H9 (cell line): Measurements from ENCODE around the gene MEGF8. TPM values are rescaled to one million over a fixed set of nuclear protein-coding genes. Genes with fewer than 3 reads are reported as not detected.
A peak's percentile ranks its signal among the peaks of the same experiment; 100 is the strongest.

Experiments used
- DNase-seq: peaks from one replicate; pipeline ENCODE4 v3.0.0-alpha.2; 2017
- H2AFZ ChIP-seq: one replicate; pipeline ENCODE4 v1.6.1; 2013; ENCODE audit warnings: mild to moderate bottlenecking, low read length, control low read depth, moderate library complexity
- H2AK5ac ChIP-seq: 2 replicates; pipeline ENCODE4 v1.6.1; 2013; ENCODE audit warnings: low read length, control low read depth, mixed read lengths; ENCODE audit not compliant: insufficient read length
- H2BK120ac ChIP-seq: one replicate; pipeline ENCODE4 v1.6.1; 2013; ENCODE audit warnings: low read depth, mild to moderate bottlenecking, low read length, control low read depth, inconsistent platforms; ENCODE audit not compliant: poor library complexity, severe bottlenecking
- H2BK12ac ChIP-seq: 2 replicates; pipeline ENCODE4 v1.6.1; 2013; ENCODE audit warnings: low read length, control low read depth, mixed read lengths, low read depth; ENCODE audit not compliant: insufficient read length
- H2BK15ac ChIP-seq: 2 replicates; pipeline ENCODE4 v1.6.1; 2013; ENCODE audit warnings: low read depth, low read length, control low read depth
- H2BK20ac ChIP-seq: one replicate; pipeline ENCODE4 v1.6.1; 2013; ENCODE audit warnings: low read depth, mild to moderate bottlenecking, low read length, control low read depth, inconsistent platforms; ENCODE audit not compliant: poor library complexity, severe bottlenecking
- H2BK5ac ChIP-seq: 2 replicates; pipeline ENCODE4 v1.6.1; 2013; ENCODE audit warnings: low read length, control low read depth, mixed read lengths; ENCODE audit not compliant: insufficient read length
- H3K14ac ChIP-seq: 2 replicates; pipeline ENCODE4 v1.6.1; 2013; ENCODE audit warnings: low read length, control low read depth; ENCODE audit not compliant: insufficient read depth
- H3K18ac ChIP-seq: 2 replicates; pipeline ENCODE4 v1.6.1; 2013; ENCODE audit warnings: low read depth, mild to moderate bottlenecking, mixed read lengths, low read length, control low read depth; ENCODE audit not compliant: insufficient read length
- H3K23ac ChIP-seq: 2 replicates; pipeline ENCODE4 v1.6.1; 2013; ENCODE audit warnings: low read length, control low read depth, mixed read lengths, low read depth; ENCODE audit not compliant: insufficient read length
- H3K23me2 ChIP-seq: 2 replicates; pipeline ENCODE4 v1.6.1; 2013; ENCODE audit warnings: low read depth, mild to moderate bottlenecking, mixed read lengths, low read length, control low read depth; ENCODE audit not compliant: insufficient read length, poor library complexity, severe bottlenecking
- H3K27ac ChIP-seq: 2 replicates; pipeline ENCODE4 v1.5.1; 2013; ENCODE audit warnings: low read length, control low read depth, mixed read lengths, low read depth; ENCODE audit not compliant: insufficient read length
- H3K27me3 ChIP-seq: 2 replicates; pipeline ENCODE4 v1.6.1; 2013; ENCODE audit warnings: low read length, control low read depth, inconsistent platforms; ENCODE audit not compliant: insufficient read depth
- H3K4ac ChIP-seq: 2 replicates; pipeline ENCODE4 v1.6.1; 2013; ENCODE audit warnings: low read depth, mild to moderate bottlenecking, control low read depth, inconsistent platforms, low read length, moderate library complexity
- H3K4me1 ChIP-seq: 2 replicates; pipeline ENCODE4 v1.6.1; 2013; ENCODE audit warnings: low read length, control low read depth, inconsistent platforms; ENCODE audit not compliant: insufficient read depth
- H3K4me2 ChIP-seq: 2 replicates; pipeline ENCODE4 v1.6.1; 2013; ENCODE audit warnings: low read length, control low read depth, mixed read lengths; ENCODE audit not compliant: insufficient read length, insufficient read depth
- H3K56ac ChIP-seq: 2 replicates; pipeline ENCODE4 v1.6.1; 2013; ENCODE audit warnings: low read depth, mild to moderate bottlenecking, mixed read lengths, low read length, control low read depth; ENCODE audit not compliant: insufficient read length
- H3K79me1 ChIP-seq: 2 replicates; pipeline ENCODE4 v1.6.1; 2013; ENCODE audit warnings: low read depth, mild to moderate bottlenecking, moderate library complexity, low read length, control low read depth, inconsistent platforms; ENCODE audit not compliant: insufficient read depth, poor library complexity, severe bottlenecking
- H3K79me2 ChIP-seq: 2 replicates; pipeline ENCODE4 v1.6.1; 2013; ENCODE audit warnings: low read length, control low read depth, inconsistent platforms; ENCODE audit not compliant: insufficient read depth
- H3K9ac ChIP-seq: 2 replicates; pipeline ENCODE4 v1.6.1; 2013; ENCODE audit warnings: low read length, control low read depth, mixed read lengths; ENCODE audit not compliant: insufficient read length; ENCODE audit errors: extremely low read depth
- H3K9me3 ChIP-seq: one replicate; pipeline ENCODE4 v1.6.1; 2013; ENCODE audit warnings: low read depth, low read length, inconsistent platforms; ENCODE audit not compliant: control insufficient read depth
- H3T11ph ChIP-seq: one replicate; pipeline ENCODE4 v1.6.1; 2013; ENCODE audit warnings: mild to moderate bottlenecking, low read length, control low read depth, inconsistent platforms
- H4K20me1 ChIP-seq: one replicate; pipeline ENCODE4 v1.6.1; 2013; ENCODE audit not compliant: control insufficient read depth, insufficient read length, insufficient read depth
- H4K5ac ChIP-seq: 2 replicates; pipeline ENCODE4 v1.6.1; 2013; ENCODE audit warnings: low read depth, mild to moderate bottlenecking, mixed read lengths, low read length, control low read depth; ENCODE audit not compliant: insufficient read length
- H4K8ac ChIP-seq: replicated peaks from 2 replicates; pipeline ENCODE4 v1.6.1; 2013; ENCODE audit warnings: low read length, control low read depth, mixed read lengths, low read depth; ENCODE audit not compliant: insufficient read length
- H4K91ac ChIP-seq: 2 replicates; pipeline ENCODE4 v1.6.1; 2013; ENCODE audit warnings: low read depth, mild to moderate bottlenecking, moderate library complexity, mixed read lengths, low read length, control low read depth; ENCODE audit not compliant: insufficient read length
- H3K27ac Mint-ChIP-seq, 3 experiments: 2 replicates in 2 of 3; 3 replicates in 1 of 3; pipeline ENCODE4 v1.8.0; 2020 to 2021; ENCODE audit warnings: mixed read lengths in 3 of 3, mild to moderate bottlenecking in 1 of 3, moderate library complexity in 1 of 3
- H3K27me3 Mint-ChIP-seq: 2 replicates; pipeline ENCODE4 v1.8.0; 2021; ENCODE audit warnings: low read depth, mild to moderate bottlenecking, moderate library complexity, mixed read lengths
- H3K36me3 Mint-ChIP-seq, 3 experiments: 2 replicates in 2 of 3; 3 replicates in 1 of 3; pipeline ENCODE4 v1.8.0; 2020 to 2021; ENCODE audit warnings: low read depth in 3 of 3, mixed read lengths in 3 of 3; ENCODE audit not compliant: insufficient read depth in 1 of 3
- H3K4me1 Mint-ChIP-seq, 2 experiments: 2 replicates each; pipeline ENCODE4 v1.8.0; 2020; ENCODE audit warnings: mixed read lengths in 2 of 2
- H3K4me3 Mint-ChIP-seq, 2 experiments: 2 replicates in 1 of 2; 3 replicates in 1 of 2; pipeline ENCODE4 v1.8.0; 2020 to 2021; ENCODE audit warnings: mild to moderate bottlenecking in 2 of 2, mixed read lengths in 2 of 2, moderate library complexity in 1 of 2
- H3K9me3 Mint-ChIP-seq, 2 experiments: 2 replicates in 1 of 2; 3 replicates in 1 of 2; pipeline ENCODE4 v1.8.0; 2020; ENCODE audit warnings: mild to moderate bottlenecking in 2 of 2, mixed read lengths in 2 of 2, moderate library complexity in 1 of 2
- WGBS: extraction: QIAGEN DNeasy Blood & Tissue Kit; methylation state at CpG from one replicate; pipeline ENCODE4 v1.1.7; 2013; ENCODE audit warnings: missing lambda C conversion rate, low lambda C conversion rate, mixed read lengths; ENCODE audit not compliant: insufficient read length; ENCODE audit errors: extremely low coverage; 5-methylcytosine and 5-hydroxymethylcytosine counted together
- total RNA-seq: library from RNA; stranded (reverse); gene quantifications from 2 replicates; pipeline ENCODE4 v1.2.1, GENCODE V29; 2021
- TF ChIP-seq, protein P1 (sequence below): fragments of 200-600 bp; sonication (generic); conservative IDR thresholded peaks from 3 replicates; pipeline ENCODE4 v1.8.0; 2021; ENCODE audit warnings: antibody characterized with exemption, mild to moderate bottlenecking

Gene MEGF8
- total RNA-seq, 1 experiment from 2014 or later: 28.4 TPM

DNA sequence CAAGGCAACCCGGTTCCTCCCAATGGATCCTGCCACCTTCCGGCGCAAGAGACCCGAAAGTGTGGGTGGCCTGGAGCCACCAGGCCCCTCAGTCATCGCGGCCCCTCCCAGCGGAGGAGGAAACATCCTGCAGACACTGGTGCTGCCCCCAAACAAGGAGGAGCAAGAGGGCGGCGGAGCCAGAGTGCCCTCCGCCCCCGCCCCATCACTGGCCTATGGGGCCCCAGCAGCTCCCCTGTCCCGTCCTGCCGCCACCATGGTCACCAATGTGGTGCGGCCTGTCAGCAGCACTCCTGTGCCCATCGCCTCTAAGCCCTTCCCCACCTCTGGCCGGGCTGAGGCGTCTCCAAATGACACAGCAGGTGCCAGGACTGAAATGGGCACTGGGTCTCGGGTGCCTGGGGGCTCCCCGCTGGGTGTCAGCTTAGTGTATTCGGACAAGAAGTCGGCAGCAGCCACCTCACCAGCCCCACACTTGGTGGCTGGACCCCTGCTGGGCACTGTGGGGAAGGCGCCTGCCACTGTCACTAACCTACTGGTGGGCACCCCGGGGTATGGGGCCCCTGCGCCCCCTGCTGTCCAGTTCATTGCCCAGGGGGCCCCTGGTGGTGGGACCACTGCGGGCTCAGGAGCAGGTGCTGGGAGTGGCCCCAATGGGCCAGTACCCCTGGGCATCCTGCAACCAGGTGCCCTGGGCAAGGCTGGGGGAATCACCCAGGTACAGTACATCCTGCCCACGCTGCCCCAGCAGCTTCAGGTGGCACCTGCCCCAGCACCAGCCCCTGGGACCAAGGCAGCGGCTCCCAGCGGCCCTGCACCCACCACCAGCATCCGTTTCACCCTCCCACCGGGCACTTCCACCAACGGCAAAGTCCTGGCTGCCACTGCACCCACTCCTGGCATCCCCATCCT, 34.7 kb upstream of the MEGF8 start:
- H2BK20ac ChIP-seq: no peak overlapping the region
- WGBS: no CpG with 5 or more reads among the region's 31 CpGs

More for the DNA sequence above, 34.7 kb upstream of the MEGF8 start:
- Mint-ChIP-seq H3K27me3 (no peaks in the 10 kb centered on the region), H3K36me3 (peaks cover 20 to 73% (median 63%) of the 10 kb centered on the region in 3 experiments; a peak in 6 of 7 replicates), H3K4me3 (no peak overlapping the region), H3K4me1 (peaks cover 6 to 40% of the 10 kb centered on the region in 2 experiments), H3K9me3 (no peaks in the 10 kb centered on the region), H3K27ac (no peak overlapping the region; a peak in 2 of 7 replicates)
- Histone ChIP-seq H2BK12ac (no peak overlapping the region), H3T11ph (no peak overlapping the region), H3K18ac (no peak overlapping the region), H3K4me2 (no peak overlapping the region), H4K8ac (no peak overlapping the region), H3K4me1 (no peaks in the 10 kb centered on the region), H3K23me2 (no peaks in the 10 kb centered on the region), H3K56ac (no peak overlapping the region), H2BK5ac (no peak overlapping the region), H4K20me1 (no peaks in the 10 kb centered on the region), H4K91ac (no peak overlapping the region), H3K4ac (no peak overlapping the region), H2AK5ac (no peak overlapping the region), H3K9me3 (no peaks in the 10 kb centered on the region), H3K14ac (no peak overlapping the region), H2BK120ac (no peak overlapping the region), H4K5ac (no peak overlapping the region), H3K79me1 (peaks cover 5% of the 10 kb centered on the region), H3K27ac (no peak overlapping the region), H2BK15ac (no peak overlapping the region), H3K9ac (no peak overlapping the region), H3K27me3 (no peaks in the 10 kb centered on the region), H2AFZ (no peak overlapping the region), H3K23ac (no peak overlapping the region), H3K79me2 (no peaks in the 10 kb centered on the region)
- DNase-seq: peak; percentile 45
- TF ChIP-seq, protein P1, sequence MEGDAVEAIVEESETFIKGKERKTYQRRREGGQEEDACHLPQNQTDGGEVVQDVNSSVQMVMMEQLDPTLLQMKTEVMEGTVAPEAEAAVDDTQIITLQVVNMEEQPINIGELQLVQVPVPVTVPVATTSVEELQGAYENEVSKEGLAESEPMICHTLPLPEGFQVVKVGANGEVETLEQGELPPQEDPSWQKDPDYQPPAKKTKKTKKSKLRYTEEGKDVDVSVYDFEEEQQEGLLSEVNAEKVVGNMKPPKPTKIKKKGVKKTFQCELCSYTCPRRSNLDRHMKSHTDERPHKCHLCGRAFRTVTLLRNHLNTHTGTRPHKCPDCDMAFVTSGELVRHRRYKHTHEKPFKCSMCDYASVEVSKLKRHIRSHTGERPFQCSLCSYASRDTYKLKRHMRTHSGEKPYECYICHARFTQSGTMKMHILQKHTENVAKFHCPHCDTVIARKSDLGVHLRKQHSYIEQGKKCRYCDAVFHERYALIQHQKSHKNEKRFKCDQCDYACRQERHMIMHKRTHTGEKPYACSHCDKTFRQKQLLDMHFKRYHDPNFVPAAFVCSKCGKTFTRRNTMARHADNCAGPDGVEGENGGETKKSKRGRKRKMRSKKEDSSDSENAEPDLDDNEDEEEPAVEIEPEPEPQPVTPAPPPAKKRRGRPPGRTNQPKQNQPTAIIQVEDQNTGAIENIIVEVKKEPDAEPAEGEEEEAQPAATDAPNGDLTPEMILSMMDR: peak; percentile 48
